Germinal center (tissue), 1 donor: ENCODE results near the gene PLEKHG4B.

Source experiments
- DNase-seq: peaks from one replicate; pipeline ENCODE4 v3.0.0; 2012; ENCODE audit warnings: mixed read lengths, low spot score

The PLEKHG4B gene

GRCh38 chr5:129148-129547 is 37.2 kb downstream of the PLEKHG4B start:
- DNase-seq, result no peak

DNA sequence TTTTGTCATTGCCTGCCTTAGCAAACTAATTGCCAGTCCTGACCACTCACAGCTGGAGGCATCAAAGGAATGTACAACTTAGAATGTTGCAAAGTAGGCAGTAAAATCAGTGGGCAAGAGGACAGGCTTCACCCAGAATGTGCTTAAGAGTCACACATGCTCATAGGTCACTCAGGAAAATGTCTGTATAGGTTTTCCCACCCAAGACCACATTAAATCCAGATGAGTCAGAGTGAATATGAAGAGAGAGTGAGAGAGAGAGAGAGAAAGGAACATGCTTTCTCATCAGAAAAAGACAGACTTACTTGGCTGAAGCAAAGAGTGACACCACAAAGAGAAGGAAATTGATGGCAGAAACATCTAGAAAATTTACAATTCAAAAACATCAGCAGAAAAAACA is 37.9 kb downstream of the PLEKHG4B start:
- DNase-seq, result no peak

DNA sequence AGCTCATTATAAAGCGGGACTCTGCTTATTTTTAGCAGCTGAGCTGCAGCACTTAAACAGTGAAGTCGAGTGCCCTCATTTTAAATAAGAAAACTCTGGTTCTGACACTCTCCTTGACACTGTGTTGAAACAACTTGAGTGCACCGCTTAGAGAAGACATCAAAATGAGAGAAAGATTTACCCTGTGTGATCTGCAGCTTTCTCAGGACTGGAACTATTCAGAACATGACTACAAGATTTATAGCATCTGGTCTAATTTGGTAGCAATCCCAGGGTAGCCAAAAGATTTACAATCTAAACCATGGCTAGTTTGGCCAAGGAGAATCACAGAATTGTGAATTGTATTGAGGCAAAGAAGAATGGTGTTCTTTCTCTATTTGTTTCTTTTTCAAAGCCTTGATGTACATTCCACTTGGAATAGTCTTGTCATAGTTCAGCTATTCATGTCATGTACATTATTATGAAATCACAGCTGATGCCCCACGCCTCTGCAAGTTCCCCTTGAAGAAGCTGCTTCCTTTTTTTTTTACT is 38.7 kb downstream of the PLEKHG4B start:
- DNase-seq, result no peak

GRCh38 chr5:136901-137300 is 44.9 kb downstream of the PLEKHG4B start:
- DNase-seq, result no peak

DNA sequence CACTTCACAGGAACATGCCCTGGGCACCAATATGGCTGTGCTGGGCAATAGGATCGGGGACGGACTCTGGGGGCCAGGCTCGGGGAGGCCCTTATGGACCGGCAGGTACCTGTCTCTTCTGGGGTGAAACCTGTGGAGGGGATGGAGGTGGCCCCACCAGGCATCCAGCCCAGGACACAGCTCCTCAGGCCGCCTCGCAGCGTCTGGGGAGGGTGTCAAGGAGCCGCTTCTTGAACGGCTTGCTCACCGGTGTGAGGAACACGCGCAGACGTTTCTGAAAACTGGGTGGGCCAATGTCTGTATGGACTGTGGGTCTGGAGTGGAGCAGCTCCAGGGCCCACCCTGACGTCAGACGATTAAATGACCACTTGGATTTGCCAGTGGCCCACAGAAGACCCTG is 45.8 kb downstream of the PLEKHG4B start:
- no peak for DNase-seq

- no peak for DNase-seq
Observed at GRCh38 chr5:138936-139335, 47.0 kb downstream of the PLEKHG4B start.

DNA sequence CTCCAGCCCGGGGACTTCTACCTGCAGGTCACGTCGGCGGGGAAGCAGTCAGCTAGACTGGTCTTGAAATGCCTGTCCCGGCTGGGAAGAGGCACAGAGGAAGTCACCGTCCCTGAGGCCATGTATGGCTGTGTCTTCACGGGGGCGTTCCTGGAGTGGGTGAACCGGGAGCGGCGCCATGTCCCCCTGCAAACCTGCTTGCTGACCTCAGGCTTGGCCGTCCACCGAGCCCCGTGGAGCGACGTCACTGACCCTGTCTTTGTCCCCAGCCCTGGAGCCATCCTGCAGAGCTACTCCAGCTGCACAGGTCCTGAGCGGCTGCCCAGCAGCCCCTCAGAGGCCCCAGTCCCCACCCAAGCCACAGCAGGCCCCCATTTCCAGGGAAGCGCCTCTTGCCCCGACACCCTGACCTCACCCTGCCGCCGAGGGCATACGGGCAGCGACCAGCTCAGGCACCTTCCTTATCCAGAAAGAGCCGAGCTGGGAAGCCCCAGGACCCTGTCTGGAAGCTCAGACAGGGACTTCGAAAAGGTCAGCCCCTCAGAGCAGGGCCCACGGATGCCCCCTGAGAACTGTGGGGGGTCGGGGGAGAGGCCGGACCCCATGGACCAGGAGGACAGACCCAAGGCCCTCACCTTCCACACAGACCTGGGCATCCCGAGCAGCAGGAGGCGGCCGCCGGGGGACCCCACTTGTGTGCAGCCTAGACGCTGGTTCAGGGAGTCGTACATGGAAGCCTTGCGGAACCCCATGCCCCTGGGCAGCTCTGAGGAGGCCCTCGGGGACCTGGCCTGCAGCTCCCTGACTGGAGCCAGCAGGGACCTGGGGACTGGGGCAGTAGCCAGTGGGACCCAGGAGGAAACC is 47.8 kb downstream of the PLEKHG4B start:
- no peak for DNase-seq

DNA sequence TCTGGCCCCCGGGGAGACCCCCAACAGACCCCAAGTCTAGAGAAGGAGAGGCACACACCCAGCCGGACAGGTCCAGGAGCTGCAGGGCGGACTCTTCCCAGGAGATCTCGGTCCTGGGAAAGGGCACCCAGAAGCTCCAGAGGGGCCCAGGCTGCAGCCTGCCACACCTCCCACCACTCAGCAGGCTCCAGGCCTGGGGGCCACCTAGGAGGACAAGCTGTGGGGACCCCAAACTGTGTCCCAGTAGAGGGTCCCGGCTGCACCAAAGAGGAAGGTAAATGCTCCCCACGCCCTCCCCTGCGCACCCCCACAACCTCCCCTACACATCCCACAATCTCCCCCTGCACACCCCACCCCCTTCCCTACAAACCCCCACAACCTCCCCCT is 48.5 kb downstream of the PLEKHG4B start:
- DNase-seq, result no peak

- DNase-seq, result no peak
Observed at GRCh38 chr5:141211-141610, 49.2 kb downstream of the PLEKHG4B start.

GRCh38 chr5:141761-142160 is 49.8 kb downstream of the PLEKHG4B start:
- no peak for DNase-seq

GRCh38 chr5:142246-142810 is 50.4 kb downstream of the PLEKHG4B start:
- no peak for DNase-seq

DNA sequence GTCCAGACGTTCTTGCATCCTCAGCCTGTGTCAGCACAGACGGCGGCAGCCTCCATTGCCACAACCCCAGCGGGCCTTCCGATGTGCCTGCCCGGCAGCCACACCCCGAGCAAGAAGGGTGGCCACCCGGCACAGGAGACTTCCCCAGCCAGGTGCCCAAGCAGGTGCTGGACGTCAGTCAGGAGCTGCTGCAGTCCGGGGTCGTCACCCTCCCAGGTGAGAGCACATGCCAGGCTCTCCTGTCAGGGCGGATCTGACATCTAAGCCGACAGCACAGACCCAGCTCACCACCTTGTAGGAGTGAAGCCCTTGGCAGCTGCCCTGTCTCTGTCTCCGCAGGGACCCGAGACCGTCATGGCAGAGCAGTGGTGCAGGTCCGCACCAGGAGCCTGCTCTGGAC is 51.1 kb downstream of the PLEKHG4B start:
- DNase-seq, result no peak

GRCh38 chr5:144941-145340 is 53.0 kb downstream of the PLEKHG4B start:
- DNase-seq, result no peak

DNA sequence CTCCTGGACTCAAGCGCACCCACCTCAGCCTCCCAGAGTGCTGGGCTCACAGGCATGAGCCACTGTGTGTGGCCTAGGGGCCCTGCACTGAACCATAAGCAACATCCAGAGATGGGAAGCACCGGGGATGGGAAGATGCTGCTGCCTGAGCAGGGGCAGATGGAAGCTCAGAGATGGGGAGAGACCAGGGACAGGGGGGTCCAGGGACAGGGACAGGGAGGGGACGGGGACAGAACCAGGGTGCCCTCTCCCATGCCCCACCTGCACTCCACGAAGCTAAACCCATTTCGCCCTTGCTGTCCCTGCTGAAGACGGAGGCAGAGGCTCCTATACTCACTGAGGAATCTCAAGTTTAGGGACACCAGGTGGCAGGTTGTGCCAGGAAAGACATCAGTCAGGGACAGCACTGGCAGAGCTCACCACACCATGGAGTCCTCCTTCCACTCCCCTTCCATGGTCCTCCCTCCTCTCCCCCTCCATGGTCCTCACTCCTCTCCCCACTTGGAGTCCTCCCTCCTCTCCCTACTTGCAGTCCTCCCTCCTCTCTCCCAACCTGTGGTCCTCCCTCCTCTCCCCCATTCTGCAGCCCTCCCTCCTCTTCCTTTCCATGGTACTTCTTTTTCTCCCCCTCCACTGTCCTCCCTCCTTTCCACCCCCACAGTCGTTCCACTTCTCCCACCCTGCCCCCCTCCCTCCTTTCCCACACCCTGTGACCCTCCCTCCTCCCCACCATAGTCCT is 53.8 kb downstream of the PLEKHG4B start:
- no peak for DNase-seq

DNA sequence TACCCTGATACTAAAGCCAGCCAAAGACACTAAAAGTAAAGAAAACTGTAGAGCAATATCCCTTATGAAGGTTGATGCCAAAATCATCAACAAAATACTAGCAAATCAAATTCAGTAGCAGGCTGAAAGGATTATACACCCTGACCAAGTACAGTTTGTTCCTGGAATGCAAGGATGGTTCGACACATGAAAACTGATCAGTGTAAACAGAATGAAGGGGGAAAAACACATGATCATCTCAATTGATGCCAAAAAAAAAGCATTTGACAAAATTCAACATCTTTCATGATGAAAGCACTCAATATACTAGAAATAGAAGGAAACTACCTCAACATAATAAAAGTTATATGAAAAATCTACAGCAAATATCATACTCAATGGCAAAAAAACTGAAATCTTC is 55.8 kb downstream of the PLEKHG4B start:
- DNase-seq, result no peak

GRCh38 chr5:149745-150485 is 57.9 kb downstream of the PLEKHG4B start:
- DNase-seq, result no peak

DNA sequence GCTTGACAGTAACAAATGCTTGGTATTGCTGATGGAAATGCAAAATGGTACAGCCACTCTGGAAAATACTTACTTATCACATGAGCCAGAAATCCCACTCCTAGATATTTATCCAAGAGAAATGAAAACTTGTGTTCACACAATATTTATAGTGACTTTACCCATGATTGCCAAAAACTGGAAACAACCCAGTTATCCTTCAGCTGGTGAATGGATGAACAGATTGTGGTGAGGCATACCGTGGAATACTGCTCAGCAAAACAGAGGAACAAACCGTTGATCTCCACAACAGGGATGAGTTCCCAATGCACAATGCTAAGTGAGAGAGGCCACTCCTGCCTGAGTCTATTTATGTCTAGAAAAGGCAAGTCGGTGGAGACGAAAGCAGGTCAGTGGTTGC is 58.8 kb downstream of the PLEKHG4B start:
- DNase-seq, result no peak

DNA sequence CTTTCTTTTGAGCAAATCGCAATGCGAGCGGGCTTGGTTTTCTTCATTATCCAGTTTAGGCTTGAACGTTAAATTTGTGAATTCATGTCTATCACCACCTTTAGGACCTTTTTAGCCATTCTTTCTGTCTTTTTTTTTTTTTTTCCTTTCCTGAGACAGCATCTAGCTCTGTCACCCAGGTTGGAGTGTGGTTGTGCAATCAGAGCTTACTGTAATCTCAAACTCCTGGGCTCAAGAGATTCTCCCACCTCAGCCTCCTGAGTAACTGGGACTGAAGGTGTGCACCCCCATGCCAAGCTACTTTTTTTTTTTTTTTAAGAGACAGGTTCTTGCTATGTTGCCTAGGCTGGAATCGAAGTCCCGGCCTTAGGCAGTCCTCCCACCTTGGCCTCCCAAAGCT is 60.1 kb downstream of the PLEKHG4B start:
- DNase-seq, result no peak

DNA sequence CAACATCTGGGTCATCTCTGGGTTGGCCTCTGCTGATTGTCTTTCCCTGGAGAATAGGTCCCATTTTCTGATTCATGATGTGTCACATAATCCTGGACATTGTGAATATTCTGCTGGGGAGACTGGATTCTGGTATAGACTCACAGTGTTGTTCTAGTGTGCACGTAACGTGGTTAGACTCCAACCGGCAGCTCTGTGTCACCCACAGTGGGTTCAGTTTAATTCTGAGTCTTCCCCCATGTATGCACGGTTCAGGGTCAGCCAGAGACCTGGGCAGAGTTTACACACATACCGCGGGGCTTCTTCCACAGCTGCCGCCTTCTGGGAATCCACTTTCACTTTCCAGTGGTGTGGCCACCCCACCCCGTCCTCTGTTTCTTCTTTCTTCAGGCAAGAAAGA is 61.3 kb downstream of the PLEKHG4B start:
- DNase-seq, result no peak

DNA sequence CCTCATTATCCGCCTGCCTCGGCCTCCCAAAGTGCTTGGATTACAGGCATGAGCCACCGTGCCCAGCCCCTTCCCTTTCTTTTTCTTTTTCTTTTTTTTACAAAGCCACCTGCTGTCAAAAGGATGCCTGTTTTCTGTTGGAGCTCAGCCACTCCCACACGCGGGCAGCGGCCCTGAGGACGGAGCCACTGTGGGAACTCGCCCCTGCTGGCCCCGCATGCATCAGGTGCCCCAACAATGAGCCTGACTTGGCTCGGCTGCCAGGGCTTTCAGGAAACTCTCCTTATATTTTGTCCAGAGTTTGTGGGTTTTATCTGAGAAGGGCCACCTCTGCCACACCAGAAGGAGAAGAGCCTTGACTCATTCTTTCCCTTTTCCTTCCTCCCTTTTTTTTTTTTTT is 62.3 kb downstream of the PLEKHG4B start:
- no peak for DNase-seq

- no peak for DNase-seq
Observed at GRCh38 chr5:154826-155225, 62.9 kb downstream of the PLEKHG4B start.
